ENCODE data around the gene SAMHD1. TPM values are rescaled to one million over a fixed set of nuclear protein-coding genes. Genes with fewer than 3 reads are reported as not detected.
"Not testable (repeated sequence)": the region's sequence is repeated elsewhere in the genome, so short reads cannot be mapped to it uniquely, and the experiment has no call there.

The SAMHD1 gene
- total RNA-seq, 5 donors from 2014 or later (not counting 1 experiment from before 2014, with no cell fraction given) = 218 to 437 (median 244) TPM

- Histone ChIP-seq H3K27ac (ENCODE audit: low read length) (peak overlapping the region; percentile 95), H3K27me3 (replicated peaks in 1 of 2; ENCODE audit: control insufficient read depth in 2 of 2, extremely low read depth in 1 of 2, insufficient read depth in 2 of 2, low read length in 1 of 2) (no peaks in the 10 kb centered on the region), H3K4me3 (ENCODE audit: control insufficient read depth in 1 of 2, extremely low read depth in 1 of 2, low read length in 1 of 2) (peak overlapping the region; percentile 98), H3K9me3 (no peaks in the 10 kb centered on the region), H3K36me3 (ENCODE audit: control insufficient read depth in 2 of 2, extremely low read depth in 1 of 2, insufficient read depth in 1 of 2, low read length in 1 of 2) (peaks cover 3 to 13% of the 10 kb centered on the region in 2 donors), H3K4me1 (ENCODE audit: control insufficient read depth in 1 of 2, extremely low read depth in 1 of 2, insufficient read depth in 2 of 2, low read length in 2 of 2) (peaks cover 29 to 64% of the 10 kb centered on the region in 2 experiments)
- peaks cover 21% of the 10 kb centered on the region for H3K36me3 Mint-ChIP-seq
- H3K4me3 Mint-ChIP-seq = peak overlapping the region; percentile 90 to 97 (median 93)
- DNase-seq = peak in 18 of 35 experiments; percentile 15 to 70 (median 30)
- peak; percentile 1 to 18 (median 6) for ATAC-seq (replicated peaks in 1 of 4)
- 0% methylated on average over 19 of the region's 24 CpGs for WGBS (ENCODE audit: insufficient coverage)
- H3K27ac Mint-ChIP-seq = peak overlapping the region; percentile 98
- no peaks in the 10 kb centered on the region for H3K27me3 Mint-ChIP-seq
- H3K9me3 Mint-ChIP-seq = no peaks in the 10 kb centered on the region
- H3K4me1 Mint-ChIP-seq = peaks cover 42 to 51% (median 48%) of the 10 kb centered on the region in 3 donors
- ChIA-PET CTCF (interaction anchor here in 1 of 2 donors (0.7 kb wide), 1 partner anchor 60 kb away, joined by 3 read pairs; no protein-coding TSS in a partner anchor), POLR2A (interaction anchor here (0.6 to 1.0 kb wide), 3 partner anchors 22 to 264 kb away, joined by 3 to 4 read pairs (median 3); no protein-coding TSS in a partner anchor)
Observed at GRCh38 chr20:36950414-36951197, 902 bp downstream of the SAMHD1 start.

GRCh38 chr20:36941401-36941835 lies 10.1 kb downstream of the SAMHD1 start:
- H3K27me3 Mint-ChIP-seq = no peaks in the 10 kb centered on the region
- H3K36me3 Mint-ChIP-seq = peaks cover 60% of the 10 kb centered on the region
- Histone ChIP-seq H3K4me1 (ENCODE audit: control insufficient read depth in 1 of 2, extremely low read depth in 1 of 2, insufficient read depth in 2 of 2, low read length in 2 of 2) (peaks cover 41 to 83% of the 10 kb centered on the region in 2 experiments), H3K27me3 (replicated peaks in 1 of 2; ENCODE audit: control insufficient read depth in 2 of 2, extremely low read depth in 1 of 2, insufficient read depth in 2 of 2, low read length in 1 of 2) (no peaks in the 10 kb centered on the region), H3K36me3 (ENCODE audit: control insufficient read depth in 2 of 2, extremely low read depth in 1 of 2, insufficient read depth in 1 of 2, low read length in 1 of 2) (peaks cover 7 to 88% of the 10 kb centered on the region in 2 donors), H3K9me3 (no peaks in the 10 kb centered on the region), H3K4me3 (ENCODE audit: control insufficient read depth in 1 of 2, extremely low read depth in 1 of 2, low read length in 1 of 2) (no peak overlapping the region), H3K27ac (ENCODE audit: low read length) (peak overlapping the region; percentile 65)
- peaks cover 76 to 89% (median 78%) of the 10 kb centered on the region in 3 donors for H3K4me1 Mint-ChIP-seq
- no peaks in the 10 kb centered on the region for H3K9me3 Mint-ChIP-seq
- H3K4me3 Mint-ChIP-seq = peak overlapping the region; percentile 43 to 63 (median 63)
- 67% methylated on average over 1 of the region's 1 CpG for WGBS (ENCODE audit: insufficient coverage)
- peak in 3 of 4 experiments; percentile 24 to 65 (median 58) for ATAC-seq (replicated peaks in 1 of 4)
- DNase-seq = peak in 1 of 35 experiments; percentile 17
- CTCF ChIA-PET = no interaction called here
- peak overlapping the region; percentile 91 to 94 for H3K27ac Mint-ChIP-seq
- POLR2A ChIA-PET = no interaction called here

- Histone ChIP-seq H3K27me3 (replicated peaks in 1 of 2; ENCODE audit: control insufficient read depth in 2 of 2, extremely low read depth in 1 of 2, insufficient read depth in 2 of 2, low read length in 1 of 2) (no peaks in the 10 kb centered on the region), H3K27ac (ENCODE audit: low read length) (no peak overlapping the region), H3K9me3 (no peaks in the 10 kb centered on the region), H3K4me1 (ENCODE audit: control insufficient read depth in 1 of 2, extremely low read depth in 1 of 2, insufficient read depth in 2 of 2, low read length in 2 of 2) (peaks cover 27 to 64% of the 10 kb centered on the region in 2 experiments), H3K36me3 (ENCODE audit: control insufficient read depth in 2 of 2, extremely low read depth in 1 of 2, insufficient read depth in 1 of 2, low read length in 1 of 2) (peaks cover 7 to 90% of the 10 kb centered on the region in 2 donors), H3K4me3 (ENCODE audit: control insufficient read depth in 1 of 2, extremely low read depth in 1 of 2, low read length in 1 of 2) (no peak overlapping the region)
- Mint-ChIP-seq H3K9me3 (no peaks in the 10 kb centered on the region), H3K36me3 (peaks cover 49% of the 10 kb centered on the region), H3K4me3 (peak overlapping the region; percentile 14 to 56 (median 34)), H3K4me1 (peaks cover 60 to 77% (median 68%) of the 10 kb centered on the region in 3 donors), H3K27ac (peak overlapping the region; percentile 77 to 87), H3K27me3 (no peaks in the 10 kb centered on the region)
- ATAC-seq (replicated peaks in 1 of 4) = no peak
- ChIA-PET POLR2A (no interaction called here), CTCF (interaction anchor here in 1 of 2 donors (1.8 kb wide), 1 partner anchor 15 kb away, joined by 7 read pairs; no protein-coding TSS in a partner anchor)
- DNase-seq = no peak
Observed at GRCh38 chr20:36937402-36937770, 14.1 kb downstream of the SAMHD1 start.

GRCh38 chr20:36936761-36937401 lies 14.6 kb downstream of the SAMHD1 start:
- Mint-ChIP-seq H3K36me3 (peaks cover 51% of the 10 kb centered on the region), H3K4me3 (peak overlapping the region in 2 of 3 donors; percentile 14 to 56), H3K4me1 (peaks cover 59 to 78% (median 68%) of the 10 kb centered on the region in 3 donors), H3K27ac (peak overlapping the region; percentile 77 to 87)
- H3K27me3 Mint-ChIP-seq; H3K27ac ChIP-seq (ENCODE audit: low read length); H3K4me3 ChIP-seq (ENCODE audit: control insufficient read depth in 1 of 2, extremely low read depth in 1 of 2, low read length in 1 of 2); H3K27me3 ChIP-seq (replicated peaks in 1 of 2; ENCODE audit: control insufficient read depth in 2 of 2, extremely low read depth in 1 of 2, insufficient read depth in 2 of 2, low read length in 1 of 2); H3K9me3 ChIP-seq; DNase-seq; ATAC-seq (replicated peaks in 1 of 4); H3K9me3 Mint-ChIP-seq: not testable (repeated sequence)
- no CpG with 5 or more reads among the region's 9 CpGs for WGBS (ENCODE audit: insufficient coverage)
- POLR2A ChIA-PET = interaction anchor here (0.6 to 0.7 kb wide), 6 partner anchors 9 to 159 kb away, joined by 3 to 7 read pairs (median 4); no protein-coding TSS in a partner anchor
- H3K4me1 ChIP-seq (ENCODE audit: control insufficient read depth in 1 of 2, extremely low read depth in 1 of 2, insufficient read depth in 2 of 2, low read length in 2 of 2) = peaks cover 26 to 64% of the 10 kb centered on the region in 2 experiments
- H3K36me3 ChIP-seq (ENCODE audit: control insufficient read depth in 2 of 2, extremely low read depth in 1 of 2, insufficient read depth in 1 of 2, low read length in 1 of 2) = peaks cover 7 to 91% of the 10 kb centered on the region in 2 donors
- CTCF ChIA-PET = interaction anchor here (0.6 to 1.8 kb wide), 3 partner anchors 15 to 347 kb away, joined by 5 to 7 read pairs (median 5); no protein-coding TSS in a partner anchor

GRCh38 chr20:36936341-36936740 lies 15.2 kb downstream of the SAMHD1 start:
- ChIA-PET POLR2A (interaction anchor here (0.6 to 0.7 kb wide), 7 partner anchors 9 to 159 kb away, joined by 3 to 7 read pairs (median 4); no protein-coding TSS in a partner anchor), CTCF (interaction anchor here (0.6 to 1.8 kb wide), 3 partner anchors 14 to 346 kb away, joined by 5 to 7 read pairs (median 5); no protein-coding TSS in a partner anchor)
- Mint-ChIP-seq H3K4me3 (peak overlapping the region in 1 of 3 donors; percentile 56), H3K36me3 (peaks cover 51% of the 10 kb centered on the region), H3K9me3 (no peaks in the 10 kb centered on the region), H3K27ac (peak overlapping the region; percentile 77 to 87), H3K27me3 (no peaks in the 10 kb centered on the region), H3K4me1 (peaks cover 55 to 77% (median 66%) of the 10 kb centered on the region in 3 donors)
- H3K4me1 ChIP-seq (ENCODE audit: control insufficient read depth in 1 of 2, extremely low read depth in 1 of 2, insufficient read depth in 2 of 2, low read length in 2 of 2) = peaks cover 22 to 65% of the 10 kb centered on the region in 2 experiments
- 100% methylated on average over 5 of the region's 8 CpGs for WGBS (ENCODE audit: insufficient coverage)
- DNase-seq = no peak
- H3K4me3 ChIP-seq (ENCODE audit: control insufficient read depth in 1 of 2, extremely low read depth in 1 of 2, low read length in 1 of 2) = no peak overlapping the region
- H3K9me3 ChIP-seq = no peaks in the 10 kb centered on the region
- no peak overlapping the region for H3K27ac ChIP-seq (ENCODE audit: low read length)
- H3K27me3 ChIP-seq (replicated peaks in 1 of 2; ENCODE audit: control insufficient read depth in 2 of 2, extremely low read depth in 1 of 2, insufficient read depth in 2 of 2, low read length in 1 of 2) = no peaks in the 10 kb centered on the region
- H3K36me3 ChIP-seq (ENCODE audit: control insufficient read depth in 2 of 2, extremely low read depth in 1 of 2, insufficient read depth in 1 of 2, low read length in 1 of 2) = peaks cover 7 to 91% of the 10 kb centered on the region in 2 donors
- no peak for ATAC-seq (replicated peaks in 1 of 4)

GRCh38 chr20:36933571-36933970 lies 17.9 kb downstream of the SAMHD1 start:
- H3K4me3 ChIP-seq (ENCODE audit: control insufficient read depth in 1 of 2, extremely low read depth in 1 of 2, low read length in 1 of 2); H3K4me3 Mint-ChIP-seq; ATAC-seq (replicated peaks in 1 of 4); H3K27ac Mint-ChIP-seq; H3K27ac ChIP-seq (ENCODE audit: low read length); DNase-seq; H3K9me3 Mint-ChIP-seq; H3K9me3 ChIP-seq; H3K27me3 ChIP-seq (replicated peaks in 1 of 2; ENCODE audit: control insufficient read depth in 2 of 2, extremely low read depth in 1 of 2, insufficient read depth in 2 of 2, low read length in 1 of 2); H3K27me3 Mint-ChIP-seq: not testable (repeated sequence)
- peaks cover 11 to 89% of the 10 kb centered on the region in 2 donors for H3K36me3 ChIP-seq (ENCODE audit: control insufficient read depth in 2 of 2, extremely low read depth in 1 of 2, insufficient read depth in 1 of 2, low read length in 1 of 2)
- 95% methylated on average over 15 of the region's 16 CpGs for WGBS (ENCODE audit: insufficient coverage)
- CTCF ChIA-PET = interaction anchor here in 1 of 2 donors (1.0 kb wide), 1 partner anchor 13 kb away, joined by 4 read pairs; no protein-coding TSS in a partner anchor
- POLR2A ChIA-PET = interaction anchor here (0.5 to 1.1 kb wide), 2 partner anchors 17 to 41 kb away, joined by 3 to 5 read pairs; no protein-coding TSS in a partner anchor
- H3K4me1 ChIP-seq (ENCODE audit: control insufficient read depth in 1 of 2, extremely low read depth in 1 of 2, insufficient read depth in 2 of 2, low read length in 2 of 2) = peaks cover 15 to 69% of the 10 kb centered on the region in 2 experiments
- peaks cover 56 to 83% (median 67%) of the 10 kb centered on the region in 3 donors for H3K4me1 Mint-ChIP-seq
- H3K36me3 Mint-ChIP-seq = peaks cover 54% of the 10 kb centered on the region
